ENCODE measurements around the gene L3MBTL4.

GRCh38 chr18:6341709-6342108, 73.0 kb downstream of the L3MBTL4 start:
- TF ChIP-seq GATA3 (IDR thresholded peaks at IDR 0.05; ENCODE audit: low read depth, low read length) = no peak
- TF ChIP-seq GATA2 (IDR thresholded peaks at IDR 0.05; ENCODE audit: low read depth, low read length) = no peak
